Mesodermal cell (in vitro differentiated cells): Measurements from ENCODE around the gene CABYR.
"Not testable (repeated sequence)": the region's sequence is repeated elsewhere in the genome, so short reads cannot be mapped to it uniquely, and the experiment has no call there.

Experiments used
- H3K27ac ChIP-seq: 2 replicates; pipeline ENCODE4 v1.7.0; 2013; ENCODE audit warnings: mild to moderate bottlenecking, low read depth, low read length, moderate library complexity; ENCODE audit not compliant: severe bottlenecking
- H3K36me3 ChIP-seq: 2 replicates; pipeline ENCODE4 v1.7.1; 2013; ENCODE audit warnings: mild to moderate bottlenecking, low read length, moderate library complexity; ENCODE audit not compliant: control insufficient read depth, insufficient read depth
- H3K4me1 ChIP-seq: one replicate; pipeline ENCODE4 v1.7.1; 2013; ENCODE audit warnings: mild to moderate bottlenecking, low read length; ENCODE audit not compliant: insufficient read depth, control insufficient read depth, poor library complexity, severe bottlenecking
- H3K4me3 ChIP-seq: 2 replicates; pipeline ENCODE4 v1.7.0; 2013; ENCODE audit warnings: low read length, control low read depth, mild to moderate bottlenecking; ENCODE audit not compliant: insufficient read depth, poor library complexity, severe bottlenecking; ENCODE audit errors: extremely low read depth
- H3K9me3 ChIP-seq: 2 replicates; pipeline ENCODE4 v1.7.1; 2013; ENCODE audit warnings: mild to moderate bottlenecking, low read length, moderate library complexity; ENCODE audit not compliant: control insufficient read depth
- WGBS, 2 experiments: methylation state at CpG; one replicate each; pipeline ENCODE4 v1.1.5; 2013; ENCODE audit warnings: missing lambda C conversion rate in 2 of 2; ENCODE audit not compliant: insufficient coverage in 2 of 2; 5-methylcytosine and 5-hydroxymethylcytosine counted together

Gene CABYR

GRCh38 chr18:24130494-24130893 is 8.4 kb upstream of the CABYR start:
- WGBS, 2 experiments, result 67 to 100% methylated on average over 1 of the region's 2 CpGs
- H3K4me3 ChIP-seq, result no peak overlapping the region
- no peaks in the 10 kb centered on the region for H3K36me3 ChIP-seq
- H3K4me1 ChIP-seq, result no peaks in the 10 kb centered on the region
- H3K9me3 ChIP-seq, result no peaks in the 10 kb centered on the region
- H3K27ac ChIP-seq, result no peak overlapping the region

GRCh38 chr18:24136967-24137373 is 1.9 kb upstream of the CABYR start:
- 63 to 100% methylated on average over 1 of the region's 3 CpGs for WGBS, 2 experiments
- H3K36me3 ChIP-seq, result no peaks in the 10 kb centered on the region

GRCh38 chr18:24138409-24138788 is 463 bp upstream of the CABYR start:
- Histone ChIP-seq H3K4me1 (no peaks in the 10 kb centered on the region), H3K36me3 (no peaks in the 10 kb centered on the region), H3K9me3 (no peaks in the 10 kb centered on the region), H3K4me3 (peak overlapping the region; percentile 51), H3K27ac (no peak overlapping the region)
- 79 to 81% methylated on average over 5 of the region's 7 CpGs for WGBS, 2 experiments

More at GRCh38 chr18:24136967-24137373, 1.9 kb upstream of the CABYR start:
- Histone ChIP-seq H3K9me3 (no peaks in the 10 kb centered on the region), H3K27ac (no peak overlapping the region), H3K4me1 (no peaks in the 10 kb centered on the region), H3K4me3 (no peak overlapping the region)

- Histone ChIP-seq H3K36me3 (no peaks in the 10 kb centered on the region), H3K9me3 (no peaks in the 10 kb centered on the region), H3K27ac (no peak overlapping the region), H3K4me3 (no peak overlapping the region), H3K4me1 (no peaks in the 10 kb centered on the region)
- WGBS, 2 experiments, result 100% methylated on average over 1 of the region's 2 CpGs
These were observed 1.8 kb downstream of the CABYR start for GRCh38 chr18:24140697-24141096.

GRCh38 chr18:24142376-24142775 is 3.5 kb downstream of the CABYR start:
- Histone ChIP-seq H3K4me1 (no peaks in the 10 kb centered on the region), H3K4me3 (no peak overlapping the region), H3K9me3 (no peaks in the 10 kb centered on the region), H3K36me3 (no peaks in the 10 kb centered on the region), H3K27ac (no peak overlapping the region)

- 91% methylated on average over 11 to 15 of the region's 28 CpGs for WGBS, 2 experiments
- H3K4me1 ChIP-seq, H3K4me3 ChIP-seq, H3K36me3 ChIP-seq, H3K9me3 ChIP-seq, H3K27ac ChIP-seq: not testable (repeated sequence)
These were observed 10.7 kb downstream of the CABYR start for GRCh38 chr18:24149591-24149990.

- Histone ChIP-seq H3K4me1 (no peaks in the 10 kb centered on the region), H3K36me3 (peaks cover 7% of the 10 kb centered on the region), H3K4me3 (no peak overlapping the region), H3K9me3 (no peaks in the 10 kb centered on the region), H3K27ac (no peak overlapping the region)
- WGBS, 2 experiments, result 98 to 100% methylated on average over 3 of the region's 3 CpGs
These were observed 14.5 kb downstream of the CABYR start for GRCh38 chr18:24153397-24153796.

GRCh38 chr18:24157855-24158254 is 19.0 kb downstream of the CABYR start:
- Histone ChIP-seq H3K36me3 (peaks cover 14% of the 10 kb centered on the region), H3K9me3 (no peaks in the 10 kb centered on the region), H3K4me1 (no peaks in the 10 kb centered on the region), H3K4me3 (no peak overlapping the region), H3K27ac (no peak overlapping the region)
- WGBS, 2 experiments, result 95 to 100% methylated on average over 2 to 3 of the region's 3 CpGs

- H3K4me1 ChIP-seq, result no peaks in the 10 kb centered on the region
These were observed 21.2 kb downstream of the CABYR start for GRCh38 chr18:24160086-24160485.

GRCh38 chr18:24161304-24161703 is 22.4 kb downstream of the CABYR start:
- Histone ChIP-seq H3K27ac (no peak overlapping the region), H3K36me3 (peaks cover 16% of the 10 kb centered on the region), H3K4me3 (no peak overlapping the region), H3K9me3 (no peaks in the 10 kb centered on the region), H3K4me1 (no peaks in the 10 kb centered on the region)
- WGBS, 2 experiments, result 80 to 86% methylated on average over 1 of the region's 2 CpGs

More at GRCh38 chr18:24160086-24160485, 21.2 kb downstream of the CABYR start:
- 100% methylated on average over 1 of the region's 5 CpGs for WGBS, 2 experiments
- peaks cover 19% of the 10 kb centered on the region for H3K36me3 ChIP-seq
- no peak overlapping the region for H3K4me3 ChIP-seq
- no peaks in the 10 kb centered on the region for H3K9me3 ChIP-seq
- no peak overlapping the region for H3K27ac ChIP-seq

GRCh38 chr18:24168496-24168895 is 29.6 kb downstream of the CABYR start:
- H3K27ac ChIP-seq, result peak overlapping the region; percentile 37
- H3K4me1 ChIP-seq, result peaks cover 3% of the 10 kb centered on the region
- peaks cover 10% of the 10 kb centered on the region for H3K36me3 ChIP-seq
- no peak overlapping the region for H3K4me3 ChIP-seq
- H3K9me3 ChIP-seq, result no peaks in the 10 kb centered on the region
- WGBS, 2 experiments, result 98% methylated on average over 5 of the region's 7 CpGs
